Measurements from ENCODE around the gene OR4D6.

GRCh38 chr11:59437770-59438169 lies 19.0 kb upstream of the OR4D6 start:
- TF ChIP-seq POLR2A (IDR thresholded peaks at IDR 0.05; ENCODE audit: low read depth, low read length) (no peak), CTCF (IDR thresholded peaks at IDR 0.05; ENCODE audit: extremely low read depth in 1 of 2, insufficient read depth in 1 of 2, low read depth in 1 of 2, low read length in 2 of 2) (no peak), POLR2AphosphoS5 (IDR thresholded peaks at IDR 0.05; ENCODE audit: insufficient read depth, low read depth, low read length) (no peak)
